SK-N-SH (cell line): Measurements from ENCODE around the gene MYO9B.
A peak's percentile ranks its signal among the peaks of the same experiment; 100 is the strongest.

Experiments
- CHD2 ChIP-seq: fragments of 150-350 bp; IDR thresholded peaks from 2 replicates; pipeline ENCODE4 v1.6.1; 2018; ENCODE audit warnings: low read length; ENCODE audit not compliant: partially characterized antibody
- GABPA ChIP-seq: IDR thresholded peaks from 2 replicates; pipeline ENCODE4 v1.4.0; 2012; ENCODE audit warnings: low read depth, mild to moderate bottlenecking
- TAF1 ChIP-seq: IDR thresholded peaks from 2 replicates; pipeline ENCODE4 v1.6.1; 2012; ENCODE audit warnings: low read depth, mild to moderate bottlenecking, low read length, moderate library complexity, borderline replicate concordance
- TF ChIP-seq, protein P1 (sequence below): fragments of 200-600 bp; sonication (generic); IDR thresholded peaks from 2 replicates; pipeline ENCODE4 v1.6.1; 2017; ENCODE audit warnings: antibody characterized with exemption, mild to moderate bottlenecking, moderate library complexity
- TF ChIP-seq, protein P2 (sequence below): IDR thresholded peaks from 2 replicates; pipeline ENCODE4 v1.6.1; 2012; ENCODE audit warnings: mild to moderate bottlenecking, low read depth, low read length, moderate library complexity

DNA sequence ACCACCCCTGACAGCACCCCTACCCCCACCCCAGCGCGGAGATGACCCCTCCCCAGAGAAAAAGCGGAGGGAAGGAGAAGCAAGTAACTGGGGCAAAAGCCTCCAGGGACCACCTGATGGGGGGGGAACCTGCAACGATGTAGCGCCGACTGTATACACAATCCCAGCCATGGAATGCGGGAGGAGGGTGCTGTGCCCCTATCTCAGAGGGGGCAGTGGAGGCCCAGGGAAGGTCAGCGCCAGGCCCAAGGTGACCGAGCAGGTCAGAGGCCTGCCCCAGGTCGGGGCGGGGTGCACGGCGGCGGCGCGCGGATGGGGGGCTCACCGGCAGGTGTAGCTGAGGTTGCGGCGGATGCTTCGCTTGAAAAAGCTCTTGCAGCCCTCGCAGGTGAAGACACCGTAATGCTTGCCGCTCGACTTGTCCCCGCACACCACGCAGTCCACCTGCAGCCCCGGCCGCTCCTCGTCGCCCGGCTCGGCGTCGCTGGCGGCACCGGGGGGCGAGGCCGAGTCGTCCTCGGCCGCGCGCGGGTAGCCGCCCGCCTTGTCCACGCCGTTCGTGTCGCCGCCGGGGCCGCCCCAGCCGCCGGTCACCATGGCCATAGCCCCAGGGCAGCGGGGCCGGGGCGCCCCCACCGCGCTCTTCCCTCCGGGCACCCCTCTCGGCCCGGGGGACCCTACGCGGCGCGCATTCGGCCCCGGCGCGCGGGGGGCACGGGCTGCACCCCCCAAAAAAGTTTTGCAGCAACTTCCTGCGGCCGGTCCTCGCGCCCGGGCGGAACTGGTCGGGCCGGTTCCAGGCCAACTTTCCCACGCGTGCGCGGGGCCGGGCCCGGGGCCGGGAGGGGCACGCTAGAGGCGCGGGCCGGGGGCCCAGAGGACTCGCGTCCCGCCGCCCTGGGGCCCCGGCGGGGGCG lies 169.3 kb downstream of the MYO9B start:
- TF ChIP-seq CHD2 = no peak
- TF ChIP-seq, protein P1, sequence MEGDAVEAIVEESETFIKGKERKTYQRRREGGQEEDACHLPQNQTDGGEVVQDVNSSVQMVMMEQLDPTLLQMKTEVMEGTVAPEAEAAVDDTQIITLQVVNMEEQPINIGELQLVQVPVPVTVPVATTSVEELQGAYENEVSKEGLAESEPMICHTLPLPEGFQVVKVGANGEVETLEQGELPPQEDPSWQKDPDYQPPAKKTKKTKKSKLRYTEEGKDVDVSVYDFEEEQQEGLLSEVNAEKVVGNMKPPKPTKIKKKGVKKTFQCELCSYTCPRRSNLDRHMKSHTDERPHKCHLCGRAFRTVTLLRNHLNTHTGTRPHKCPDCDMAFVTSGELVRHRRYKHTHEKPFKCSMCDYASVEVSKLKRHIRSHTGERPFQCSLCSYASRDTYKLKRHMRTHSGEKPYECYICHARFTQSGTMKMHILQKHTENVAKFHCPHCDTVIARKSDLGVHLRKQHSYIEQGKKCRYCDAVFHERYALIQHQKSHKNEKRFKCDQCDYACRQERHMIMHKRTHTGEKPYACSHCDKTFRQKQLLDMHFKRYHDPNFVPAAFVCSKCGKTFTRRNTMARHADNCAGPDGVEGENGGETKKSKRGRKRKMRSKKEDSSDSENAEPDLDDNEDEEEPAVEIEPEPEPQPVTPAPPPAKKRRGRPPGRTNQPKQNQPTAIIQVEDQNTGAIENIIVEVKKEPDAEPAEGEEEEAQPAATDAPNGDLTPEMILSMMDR = no peak
- TF ChIP-seq, protein P2, sequence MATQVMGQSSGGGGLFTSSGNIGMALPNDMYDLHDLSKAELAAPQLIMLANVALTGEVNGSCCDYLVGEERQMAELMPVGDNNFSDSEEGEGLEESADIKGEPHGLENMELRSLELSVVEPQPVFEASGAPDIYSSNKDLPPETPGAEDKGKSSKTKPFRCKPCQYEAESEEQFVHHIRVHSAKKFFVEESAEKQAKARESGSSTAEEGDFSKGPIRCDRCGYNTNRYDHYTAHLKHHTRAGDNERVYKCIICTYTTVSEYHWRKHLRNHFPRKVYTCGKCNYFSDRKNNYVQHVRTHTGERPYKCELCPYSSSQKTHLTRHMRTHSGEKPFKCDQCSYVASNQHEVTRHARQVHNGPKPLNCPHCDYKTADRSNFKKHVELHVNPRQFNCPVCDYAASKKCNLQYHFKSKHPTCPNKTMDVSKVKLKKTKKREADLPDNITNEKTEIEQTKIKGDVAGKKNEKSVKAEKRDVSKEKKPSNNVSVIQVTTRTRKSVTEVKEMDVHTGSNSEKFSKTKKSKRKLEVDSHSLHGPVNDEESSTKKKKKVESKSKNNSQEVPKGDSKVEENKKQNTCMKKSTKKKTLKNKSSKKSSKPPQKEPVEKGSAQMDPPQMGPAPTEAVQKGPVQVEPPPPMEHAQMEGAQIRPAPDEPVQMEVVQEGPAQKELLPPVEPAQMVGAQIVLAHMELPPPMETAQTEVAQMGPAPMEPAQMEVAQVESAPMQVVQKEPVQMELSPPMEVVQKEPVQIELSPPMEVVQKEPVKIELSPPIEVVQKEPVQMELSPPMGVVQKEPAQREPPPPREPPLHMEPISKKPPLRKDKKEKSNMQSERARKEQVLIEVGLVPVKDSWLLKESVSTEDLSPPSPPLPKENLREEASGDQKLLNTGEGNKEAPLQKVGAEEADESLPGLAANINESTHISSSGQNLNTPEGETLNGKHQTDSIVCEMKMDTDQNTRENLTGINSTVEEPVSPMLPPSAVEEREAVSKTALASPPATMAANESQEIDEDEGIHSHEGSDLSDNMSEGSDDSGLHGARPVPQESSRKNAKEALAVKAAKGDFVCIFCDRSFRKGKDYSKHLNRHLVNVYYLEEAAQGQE = 0 out of 2 replicates have a peak, but pooled peaks have one; percentile 4
- no peak for TF ChIP-seq GABPA
- TF ChIP-seq TAF1 = no peak
